H54 (cell line): ENCODE results near the gene ADAM23.

Experiments
- DNase-seq: peaks from one replicate; pipeline ENCODE4 v3.0.0; 2011; ENCODE audit warnings: low spot score, mixed read lengths; ENCODE audit not compliant: insufficient read length
- FAIRE-seq: peaks from 3 replicates; lab custom pipeline; 2011; peaks lifted over from hg19 to GRCh38; lab: Jason Lieb, UNC
- POLR2A ChIP-seq: IDR thresholded peaks from 2 replicates; pipeline ENCODE4 v1.6.1; 2011; ENCODE audit warnings: low read depth, mild to moderate bottlenecking, low read length

The ADAM23 gene

DNA sequence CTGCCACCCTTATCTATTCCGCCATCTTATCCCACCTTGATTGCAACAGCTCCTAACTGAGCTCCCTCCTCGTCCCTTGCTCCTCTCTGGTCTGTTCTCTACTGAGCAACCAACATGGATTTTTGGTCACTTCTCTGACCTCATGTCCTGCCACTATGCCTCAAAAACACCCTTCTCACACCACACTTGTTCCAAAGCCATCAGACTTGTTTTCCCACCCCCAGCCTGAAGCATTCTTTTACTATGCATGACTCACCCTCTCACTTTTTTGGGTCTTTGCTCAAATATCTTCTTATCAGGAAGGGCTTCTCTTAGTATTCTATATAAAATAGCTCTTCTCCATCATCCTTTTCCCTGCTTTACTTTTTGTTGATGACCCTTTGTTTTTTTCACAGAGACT lies 196.3 kb downstream of the ADAM23 start:
- FAIRE-seq (no peak), DNase-seq (no peak)
- TF ChIP-seq POLR2A: no peak

DNA sequence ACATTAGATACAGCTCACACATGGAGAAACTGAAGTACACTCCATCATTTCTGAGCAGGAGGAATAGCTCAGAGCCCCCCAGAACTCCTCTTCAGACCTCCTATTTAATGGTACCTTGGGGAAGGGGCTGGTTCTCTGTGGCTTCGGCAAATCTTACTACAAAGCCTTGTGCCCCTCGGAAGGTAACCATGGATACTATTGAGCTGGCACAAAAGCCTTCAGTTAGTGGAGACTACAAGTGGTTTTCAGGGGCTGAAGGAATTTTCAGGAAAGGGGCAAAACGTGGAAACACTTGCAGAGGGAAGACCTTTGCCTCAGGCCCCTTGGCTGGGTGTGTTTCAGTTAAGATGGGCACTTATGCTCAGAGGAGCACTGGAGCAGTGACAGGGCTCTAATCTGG lies 197.9 kb downstream of the ADAM23 start:
- DNase-seq: no peak
- no peak for TF ChIP-seq POLR2A
- no peak for FAIRE-seq

DNA sequence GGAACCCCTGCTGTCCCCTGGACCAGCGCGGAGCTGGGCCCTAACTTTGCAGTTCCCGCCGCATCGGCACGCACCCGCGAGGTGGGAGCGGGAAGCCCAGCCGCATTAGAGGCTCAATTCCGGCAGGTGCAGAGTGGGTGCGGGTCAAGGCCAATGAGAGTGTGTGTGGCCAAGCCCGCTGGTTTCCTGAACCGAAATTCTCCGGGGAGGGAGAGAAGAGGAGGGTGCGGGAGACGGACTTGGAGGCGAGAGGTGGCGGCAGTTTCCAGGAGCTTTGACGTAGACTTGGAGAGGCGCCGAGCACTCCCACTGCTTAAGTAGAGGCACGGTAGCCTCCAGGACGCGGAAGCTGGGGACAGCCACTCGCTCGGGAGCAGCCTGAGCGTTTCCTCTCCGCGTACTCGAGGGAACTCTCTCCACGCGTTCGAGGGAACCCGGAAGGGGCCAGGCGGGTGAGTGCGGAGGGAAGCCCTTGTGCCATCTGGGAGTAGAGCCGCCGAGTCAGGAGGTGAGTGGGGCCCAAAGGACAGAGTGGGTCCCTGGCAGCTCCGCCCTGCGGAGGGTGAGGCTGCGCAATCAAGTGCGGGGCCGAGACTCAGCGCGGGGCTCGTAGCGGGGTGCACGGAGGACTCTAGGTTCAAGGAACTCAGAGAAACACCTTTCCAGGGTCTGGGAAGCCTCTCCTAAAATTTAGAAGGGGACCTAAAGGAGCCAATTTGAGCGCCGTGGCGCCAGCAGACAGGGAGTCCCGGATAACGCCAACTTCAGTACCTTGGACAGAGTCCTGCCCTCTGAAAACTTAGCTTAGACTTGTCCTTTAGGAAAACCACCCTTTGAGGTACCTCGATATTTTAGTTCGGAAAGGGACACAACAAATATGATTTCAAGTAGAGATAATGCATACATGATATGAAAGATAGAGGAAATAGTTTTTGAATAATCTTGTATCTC lies 199.0 kb downstream of the ADAM23 start, which contains the start of gene FAM237A:
Gene FAM237A (plus strand): TSS at position 413 of the 951 bp plus-strand sequence. CDS start 1,750 bp downstream, outside the sequence.
- FAIRE-seq: no peak
- peak; percentile 6 for DNase-seq
- TF ChIP-seq POLR2A: no peak

DNA sequence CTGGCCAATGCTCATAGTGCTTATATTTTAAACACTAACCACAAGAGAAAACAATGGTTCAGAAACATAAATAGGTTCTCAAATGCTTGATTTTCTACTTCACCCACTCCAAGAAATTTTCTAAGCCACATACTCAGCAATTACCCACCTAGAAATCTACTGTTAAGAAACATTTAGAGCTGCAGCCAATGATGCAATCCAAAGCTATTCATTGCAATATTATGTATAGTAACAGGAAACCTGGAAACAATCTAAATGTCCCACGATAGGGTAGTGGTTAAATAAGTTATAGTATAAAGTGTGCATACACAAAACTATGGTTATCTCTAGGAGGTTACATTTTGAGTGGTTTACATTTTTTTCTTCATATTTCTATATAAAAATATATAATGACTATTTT lies 204.7 kb downstream of the ADAM23 start:
- TF ChIP-seq POLR2A: no peak
- DNase-seq (no peak), FAIRE-seq (no peak)

DNA sequence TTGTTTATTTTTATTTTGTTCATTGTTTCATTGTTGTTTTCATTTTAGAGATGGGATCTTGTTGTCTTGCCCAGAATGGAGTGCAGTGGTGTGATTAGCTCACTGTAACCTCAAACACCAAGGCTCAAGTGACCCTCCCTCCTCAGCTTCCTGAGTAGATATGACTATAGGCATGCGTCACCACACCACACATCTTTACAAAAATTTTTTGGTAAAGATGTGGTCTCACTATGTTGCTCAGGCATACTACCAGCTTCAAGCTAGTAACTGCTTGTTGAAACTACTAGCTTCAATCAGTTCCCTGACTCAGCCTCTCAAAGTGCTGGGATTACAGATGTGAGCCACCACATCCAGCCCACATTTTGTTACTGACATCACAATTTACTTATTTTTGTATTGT lies 213.8 kb downstream of the ADAM23 start:
- TF ChIP-seq POLR2A: no peak
- DNase-seq (no peak), FAIRE-seq (no peak)

DNA sequence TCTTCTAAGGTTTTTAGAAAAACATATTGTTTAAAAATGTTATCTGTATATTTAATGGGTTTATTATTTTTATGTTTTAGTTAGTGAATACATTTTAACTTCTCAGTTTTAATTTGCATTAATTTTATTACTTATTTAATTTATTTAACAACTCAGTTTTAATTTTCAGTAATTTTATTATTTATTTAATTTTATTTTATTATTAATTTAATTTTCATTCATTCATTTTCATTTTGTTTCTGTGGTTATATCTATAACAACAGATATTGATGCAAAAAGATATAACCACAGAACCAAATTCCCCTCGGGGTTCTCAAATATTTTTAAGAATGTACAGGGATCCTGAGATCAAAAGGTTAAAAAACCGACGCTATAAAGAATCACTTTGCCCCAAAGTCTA lies 221.9 kb downstream of the ADAM23 start:
- DNase-seq: no peak
- TF ChIP-seq POLR2A: no peak
- no peak for FAIRE-seq
